GM10266 (cell line): ENCODE data around the gene XYLB.

Experiments used
- DNase-seq: peaks from one replicate; pipeline ENCODE4 v3.0.0; 2012; ENCODE audit errors: extremely low spot score
- TF ChIP-seq, protein P1 (sequence below): IDR thresholded peaks from 2 replicates; pipeline ENCODE4 v1.5.1; 2012; ENCODE audit warnings: mild to moderate bottlenecking, low read depth; ENCODE audit not compliant: control insufficient read depth, insufficient read depth; ENCODE audit errors: missing control alignments

XYLB gene

DNA sequence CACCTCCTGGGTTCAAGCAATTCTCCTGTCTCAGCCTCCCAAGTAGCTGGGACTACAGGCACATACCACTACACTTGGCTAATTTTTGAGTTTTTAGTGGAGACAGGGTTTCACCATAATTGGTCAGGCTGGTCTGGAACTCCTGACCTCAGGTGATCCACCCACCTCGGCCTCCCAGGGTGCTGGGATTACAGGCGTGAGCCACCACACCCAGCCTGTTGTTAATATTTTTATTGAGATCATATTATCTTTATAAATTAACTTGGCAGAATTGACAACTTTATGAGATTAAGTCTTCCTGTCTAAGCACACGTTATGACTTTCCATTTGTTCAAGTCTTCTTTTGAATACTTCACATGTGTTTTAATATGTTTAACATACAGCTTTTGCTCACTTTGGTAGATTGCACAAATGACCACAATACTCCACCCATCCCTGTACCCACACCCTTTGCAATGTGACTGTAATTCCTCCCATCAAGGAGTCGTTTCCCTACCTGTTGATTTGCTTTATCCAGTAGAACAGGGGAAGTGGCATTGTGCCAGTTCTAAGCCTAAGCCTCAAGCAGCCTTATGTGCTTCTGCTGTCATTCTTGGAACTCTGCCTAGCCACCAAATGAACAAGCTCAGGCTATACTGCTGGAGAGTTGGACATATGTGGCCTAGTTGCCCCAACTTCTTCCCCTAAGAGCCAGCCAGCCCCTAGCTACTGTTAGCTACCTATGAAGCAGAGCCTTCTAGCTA lies 8.2 kb downstream of the XYLB start:
- TF ChIP-seq, protein P1, sequence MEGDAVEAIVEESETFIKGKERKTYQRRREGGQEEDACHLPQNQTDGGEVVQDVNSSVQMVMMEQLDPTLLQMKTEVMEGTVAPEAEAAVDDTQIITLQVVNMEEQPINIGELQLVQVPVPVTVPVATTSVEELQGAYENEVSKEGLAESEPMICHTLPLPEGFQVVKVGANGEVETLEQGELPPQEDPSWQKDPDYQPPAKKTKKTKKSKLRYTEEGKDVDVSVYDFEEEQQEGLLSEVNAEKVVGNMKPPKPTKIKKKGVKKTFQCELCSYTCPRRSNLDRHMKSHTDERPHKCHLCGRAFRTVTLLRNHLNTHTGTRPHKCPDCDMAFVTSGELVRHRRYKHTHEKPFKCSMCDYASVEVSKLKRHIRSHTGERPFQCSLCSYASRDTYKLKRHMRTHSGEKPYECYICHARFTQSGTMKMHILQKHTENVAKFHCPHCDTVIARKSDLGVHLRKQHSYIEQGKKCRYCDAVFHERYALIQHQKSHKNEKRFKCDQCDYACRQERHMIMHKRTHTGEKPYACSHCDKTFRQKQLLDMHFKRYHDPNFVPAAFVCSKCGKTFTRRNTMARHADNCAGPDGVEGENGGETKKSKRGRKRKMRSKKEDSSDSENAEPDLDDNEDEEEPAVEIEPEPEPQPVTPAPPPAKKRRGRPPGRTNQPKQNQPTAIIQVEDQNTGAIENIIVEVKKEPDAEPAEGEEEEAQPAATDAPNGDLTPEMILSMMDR = no peak
- DNase-seq = no peak

DNA sequence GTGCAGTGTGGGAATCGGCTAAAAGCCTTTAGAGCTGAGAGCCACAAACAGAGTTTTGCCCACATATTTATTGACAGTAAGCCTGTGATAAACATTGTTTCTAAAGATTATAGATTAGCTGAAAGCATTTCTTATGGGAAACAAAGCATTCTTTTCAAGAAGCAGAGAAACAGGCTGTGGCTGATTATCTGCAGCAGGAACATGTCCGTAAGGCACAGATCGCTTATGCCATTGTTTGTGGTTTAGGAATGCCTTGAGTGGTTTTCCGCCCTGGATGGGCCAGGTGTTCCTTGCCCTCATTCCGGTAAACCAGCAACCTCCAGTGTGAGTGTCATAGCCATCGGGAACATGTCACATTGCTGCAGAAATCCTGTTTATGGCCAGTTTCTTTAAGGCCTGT lies 12.5 kb downstream of the XYLB start:
- TF ChIP-seq, protein P1 = no peak
- DNase-seq = no peak

DNA sequence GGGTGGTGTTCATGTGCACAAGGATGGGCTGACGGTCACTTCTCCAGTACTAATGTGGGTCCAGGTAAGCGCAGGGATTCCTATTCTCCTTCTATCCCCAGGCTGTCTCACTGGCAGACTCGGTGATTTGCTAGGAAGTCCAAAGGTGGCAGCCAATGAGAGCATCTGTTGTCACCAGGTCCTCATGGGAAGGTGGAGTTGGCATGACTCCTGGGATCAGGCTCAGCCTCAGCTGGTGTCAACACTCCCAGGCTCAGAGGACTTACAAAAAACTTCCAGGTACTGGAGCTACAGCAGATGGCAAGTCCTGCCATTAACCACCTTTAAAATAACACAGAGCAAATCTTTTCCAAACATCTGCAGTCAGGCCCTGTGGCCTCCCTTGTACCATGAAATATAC lies 13.8 kb downstream of the XYLB start:
- TF ChIP-seq, protein P1 = no peak
- no peak for DNase-seq

DNA sequence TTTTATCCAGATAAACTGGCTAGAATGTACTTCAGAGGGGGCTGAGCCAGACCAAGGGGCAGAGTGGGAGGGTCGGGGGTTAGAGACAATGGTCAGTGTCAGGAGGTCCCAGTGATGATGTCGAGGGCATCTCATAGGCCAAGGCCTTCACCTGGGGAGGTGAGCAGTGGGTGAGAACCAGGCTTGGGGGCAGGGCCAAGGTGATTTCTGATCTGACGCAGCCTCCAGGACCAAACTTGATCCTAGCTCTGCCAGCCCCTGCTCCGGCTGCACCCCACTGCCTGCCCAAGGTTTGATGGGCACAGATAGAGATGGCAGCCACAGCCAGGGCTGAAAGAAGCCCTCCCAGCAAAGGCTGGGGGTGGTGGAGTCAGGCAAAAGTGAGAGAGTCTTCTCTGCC lies 14.9 kb downstream of the XYLB start:
- no peak for DNase-seq
- TF ChIP-seq, protein P1 = no peak

DNA sequence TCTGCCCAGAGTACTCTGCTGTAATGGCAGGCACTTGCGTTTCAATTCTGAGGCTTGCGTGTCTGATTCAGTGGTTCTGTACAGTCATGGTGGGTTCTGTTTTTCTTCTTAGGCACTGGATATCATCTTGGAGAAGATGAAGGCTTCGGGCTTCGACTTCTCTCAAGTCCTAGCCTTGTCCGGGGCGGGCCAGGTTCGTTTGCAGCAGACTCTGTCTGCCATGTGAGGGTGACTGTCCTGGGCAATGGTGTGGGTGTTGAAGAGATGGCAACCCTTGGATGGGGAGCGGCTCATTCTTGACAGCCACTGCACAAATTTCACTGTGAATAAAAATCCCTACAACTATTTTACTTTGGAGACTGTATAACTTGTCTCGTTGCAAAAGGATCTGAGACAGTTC lies 16.2 kb downstream of the XYLB start:
- TF ChIP-seq, protein P1 = no peak
- DNase-seq = no peak

DNA sequence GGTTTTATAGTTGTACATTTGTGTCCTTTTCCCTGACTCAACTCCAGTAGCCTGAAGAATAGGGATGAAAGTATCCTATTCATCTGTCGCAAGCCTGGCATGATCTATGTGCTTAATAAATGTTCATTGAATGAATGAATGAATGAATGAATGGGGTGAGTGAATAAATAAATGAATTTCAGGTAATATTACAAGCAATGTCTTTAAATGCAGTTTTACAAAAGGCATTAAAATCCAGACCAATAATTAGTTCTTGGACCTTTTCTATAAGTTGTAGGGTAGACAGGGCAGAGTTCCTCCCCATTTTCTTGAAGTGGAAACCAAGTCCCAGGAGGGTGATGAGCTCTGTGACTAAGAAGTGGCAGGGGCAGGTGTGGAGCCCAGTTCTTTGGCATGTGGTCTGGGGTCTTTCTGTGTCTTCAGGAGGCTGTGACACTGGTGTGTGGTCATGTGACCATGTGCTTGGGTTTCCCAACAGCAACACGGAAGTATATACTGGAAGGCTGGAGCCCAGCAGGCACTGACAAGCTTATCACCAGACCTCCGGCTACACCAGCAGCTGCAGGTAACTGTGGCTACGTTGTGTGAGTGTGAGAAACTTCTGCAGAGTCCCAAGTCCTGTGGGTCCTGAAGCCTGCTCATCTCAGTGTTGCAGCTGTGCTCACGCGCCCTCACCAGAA lies 18.3 kb downstream of the XYLB start:
- TF ChIP-seq, protein P1 = no peak
- DNase-seq = no peak

DNA sequence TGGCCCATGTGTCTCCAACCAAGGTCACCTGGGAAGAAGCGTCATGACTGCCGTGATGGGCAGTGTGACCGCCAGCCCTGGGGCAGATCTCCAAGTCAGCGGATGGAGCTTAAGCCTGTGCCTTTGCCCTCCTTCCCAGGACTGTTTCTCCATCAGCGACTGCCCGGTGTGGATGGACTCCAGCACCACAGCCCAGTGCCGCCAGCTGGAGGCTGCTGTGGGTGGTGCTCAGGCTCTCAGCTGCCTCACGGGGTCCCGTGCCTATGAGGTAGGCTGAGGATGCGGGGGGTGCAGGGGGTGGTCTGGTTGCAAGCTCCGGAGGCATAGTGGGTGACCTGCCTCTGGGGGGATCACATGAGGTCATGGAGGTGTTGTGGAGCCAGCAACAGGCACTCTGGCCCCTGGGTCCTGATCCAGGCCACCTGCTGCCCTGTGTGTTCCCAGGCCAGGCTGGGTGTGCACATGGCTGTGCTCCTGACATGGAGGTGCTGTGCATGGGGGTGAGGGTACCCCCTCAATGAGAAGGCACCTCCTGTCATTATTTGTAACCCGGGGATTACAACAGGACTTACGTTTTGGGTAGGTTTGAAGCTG lies 19.0 kb downstream of the XYLB start:
- TF ChIP-seq, protein P1 = no peak
- DNase-seq = no peak
